ENCODE data around the gene RELN.

DNA sequence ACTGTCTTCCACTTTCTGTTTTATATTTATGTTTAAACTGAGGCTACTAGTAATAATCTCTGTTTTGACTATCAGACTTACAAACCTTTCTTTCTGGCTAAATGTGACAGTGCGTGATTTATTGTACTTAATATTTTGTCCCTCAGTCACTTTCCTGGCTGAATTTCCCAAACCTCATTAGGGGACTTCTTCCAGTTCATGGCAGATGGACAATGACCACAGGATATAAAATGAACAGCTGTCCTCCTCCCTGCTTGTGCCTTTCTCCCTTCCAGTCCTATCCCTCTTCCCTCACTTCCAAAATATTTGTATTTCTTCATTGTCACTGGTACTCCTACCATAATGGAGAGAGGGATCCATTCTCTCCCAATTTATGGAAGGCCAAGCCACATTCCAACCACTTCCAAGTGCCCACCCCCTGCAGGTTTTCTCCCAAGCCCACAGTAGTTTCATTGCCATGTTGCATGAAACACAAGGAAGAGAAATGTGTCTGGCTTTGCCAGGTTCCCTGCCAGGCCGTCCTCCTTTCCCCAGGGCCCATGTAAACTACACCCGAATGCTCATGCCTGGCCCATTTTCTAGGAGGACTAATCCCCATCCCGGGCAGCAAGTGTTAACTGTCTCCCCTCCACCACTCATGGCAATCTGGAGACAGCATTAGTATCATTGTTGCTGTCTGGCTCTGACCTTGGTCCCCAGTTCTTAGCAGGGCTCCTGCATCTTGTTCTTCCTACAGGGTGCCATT lies 273.9 kb downstream of the RELN start:
- TF ChIP-seq, protein P1, sequence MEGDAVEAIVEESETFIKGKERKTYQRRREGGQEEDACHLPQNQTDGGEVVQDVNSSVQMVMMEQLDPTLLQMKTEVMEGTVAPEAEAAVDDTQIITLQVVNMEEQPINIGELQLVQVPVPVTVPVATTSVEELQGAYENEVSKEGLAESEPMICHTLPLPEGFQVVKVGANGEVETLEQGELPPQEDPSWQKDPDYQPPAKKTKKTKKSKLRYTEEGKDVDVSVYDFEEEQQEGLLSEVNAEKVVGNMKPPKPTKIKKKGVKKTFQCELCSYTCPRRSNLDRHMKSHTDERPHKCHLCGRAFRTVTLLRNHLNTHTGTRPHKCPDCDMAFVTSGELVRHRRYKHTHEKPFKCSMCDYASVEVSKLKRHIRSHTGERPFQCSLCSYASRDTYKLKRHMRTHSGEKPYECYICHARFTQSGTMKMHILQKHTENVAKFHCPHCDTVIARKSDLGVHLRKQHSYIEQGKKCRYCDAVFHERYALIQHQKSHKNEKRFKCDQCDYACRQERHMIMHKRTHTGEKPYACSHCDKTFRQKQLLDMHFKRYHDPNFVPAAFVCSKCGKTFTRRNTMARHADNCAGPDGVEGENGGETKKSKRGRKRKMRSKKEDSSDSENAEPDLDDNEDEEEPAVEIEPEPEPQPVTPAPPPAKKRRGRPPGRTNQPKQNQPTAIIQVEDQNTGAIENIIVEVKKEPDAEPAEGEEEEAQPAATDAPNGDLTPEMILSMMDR (IDR thresholded peaks at IDR 0.05): no peak
- no peak for TF ChIP-seq ZFX (IDR thresholded peaks at IDR 0.05; ENCODE audit: borderline replicate concordance)

Data from 22Rv1 (cell line).